ENCODE measurements around the gene ADAM23. TPM values are rescaled to one million over a fixed set of nuclear protein-coding genes. Genes with fewer than 3 reads are reported as not detected.
"Not testable (repeated sequence)": the region's sequence is repeated elsewhere in the genome, so short reads cannot be mapped to it uniquely, and the experiment has no call there.

ADAM23 gene, protein sequence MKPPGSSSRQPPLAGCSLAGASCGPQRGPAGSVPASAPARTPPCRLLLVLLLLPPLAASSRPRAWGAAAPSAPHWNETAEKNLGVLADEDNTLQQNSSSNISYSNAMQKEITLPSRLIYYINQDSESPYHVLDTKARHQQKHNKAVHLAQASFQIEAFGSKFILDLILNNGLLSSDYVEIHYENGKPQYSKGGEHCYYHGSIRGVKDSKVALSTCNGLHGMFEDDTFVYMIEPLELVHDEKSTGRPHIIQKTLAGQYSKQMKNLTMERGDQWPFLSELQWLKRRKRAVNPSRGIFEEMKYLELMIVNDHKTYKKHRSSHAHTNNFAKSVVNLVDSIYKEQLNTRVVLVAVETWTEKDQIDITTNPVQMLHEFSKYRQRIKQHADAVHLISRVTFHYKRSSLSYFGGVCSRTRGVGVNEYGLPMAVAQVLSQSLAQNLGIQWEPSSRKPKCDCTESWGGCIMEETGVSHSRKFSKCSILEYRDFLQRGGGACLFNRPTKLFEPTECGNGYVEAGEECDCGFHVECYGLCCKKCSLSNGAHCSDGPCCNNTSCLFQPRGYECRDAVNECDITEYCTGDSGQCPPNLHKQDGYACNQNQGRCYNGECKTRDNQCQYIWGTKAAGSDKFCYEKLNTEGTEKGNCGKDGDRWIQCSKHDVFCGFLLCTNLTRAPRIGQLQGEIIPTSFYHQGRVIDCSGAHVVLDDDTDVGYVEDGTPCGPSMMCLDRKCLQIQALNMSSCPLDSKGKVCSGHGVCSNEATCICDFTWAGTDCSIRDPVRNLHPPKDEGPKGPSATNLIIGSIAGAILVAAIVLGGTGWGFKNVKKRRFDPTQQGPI
- total RNA-seq (ENCODE audit: insufficient read depth, low replicate concordance) = 3.4 TPM

- peak; percentile 56 for DNase-seq (ENCODE audit: low spot score)
These were observed at the start of gene ADAM23 for GRCh38 chr2:206442833-206443734. TSS of gene ADAM23 (plus strand) at chr2:206443532. CDS start at chr2:206443867, 335 bp downstream.

DNA sequence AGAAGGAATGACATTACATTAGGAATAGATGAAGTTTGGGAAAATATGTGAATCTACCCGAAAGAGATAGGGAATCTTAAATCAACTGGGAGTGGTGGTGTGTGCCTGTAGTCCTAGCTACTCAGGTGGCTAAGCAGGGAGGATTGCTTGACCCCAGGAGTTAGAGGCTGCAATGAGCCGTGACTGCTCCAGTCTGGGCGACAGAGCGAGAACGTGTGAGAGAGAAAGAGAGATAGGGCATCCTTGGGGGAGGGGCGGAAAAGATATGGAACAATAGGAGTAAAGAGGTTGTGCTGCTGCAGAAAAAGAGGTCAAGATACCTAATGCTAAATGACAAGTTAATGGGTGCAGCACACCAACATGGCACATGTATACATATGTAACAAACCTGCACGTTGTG is 47.1 kb upstream of the ADAM23 start:
- no peak for DNase-seq (ENCODE audit: low spot score)

DNA sequence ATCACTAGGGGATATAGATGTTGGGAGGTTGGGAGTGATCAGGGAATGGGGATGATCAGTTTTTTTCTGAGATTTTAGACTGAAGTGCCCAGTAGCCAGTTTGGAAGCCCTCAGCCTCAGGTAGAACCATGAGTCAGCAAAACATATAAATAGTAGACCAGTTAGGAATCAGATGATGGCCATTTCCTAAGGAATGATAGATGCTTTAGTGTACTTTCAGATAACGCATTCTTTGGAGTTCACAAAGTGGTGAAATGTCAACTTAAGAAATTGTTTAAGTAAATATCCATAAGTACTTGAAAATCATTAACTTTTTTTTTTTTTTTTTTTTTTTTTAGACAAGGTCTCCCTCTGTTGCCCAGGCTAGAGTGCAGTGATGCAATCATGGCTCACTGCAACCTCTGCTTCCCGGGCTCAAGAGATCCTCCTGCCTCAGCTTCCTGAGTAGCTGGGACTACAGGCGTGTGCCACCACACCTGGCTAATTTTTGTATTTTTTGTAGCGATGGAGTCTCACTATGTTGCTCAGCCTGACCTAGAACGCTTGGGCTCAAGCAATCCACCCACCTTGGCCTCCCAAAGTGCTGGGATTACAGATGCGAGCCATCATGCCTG is 40.3 kb upstream of the ADAM23 start:
- not testable (repeated sequence) for DNase-seq (ENCODE audit: low spot score)

DNA sequence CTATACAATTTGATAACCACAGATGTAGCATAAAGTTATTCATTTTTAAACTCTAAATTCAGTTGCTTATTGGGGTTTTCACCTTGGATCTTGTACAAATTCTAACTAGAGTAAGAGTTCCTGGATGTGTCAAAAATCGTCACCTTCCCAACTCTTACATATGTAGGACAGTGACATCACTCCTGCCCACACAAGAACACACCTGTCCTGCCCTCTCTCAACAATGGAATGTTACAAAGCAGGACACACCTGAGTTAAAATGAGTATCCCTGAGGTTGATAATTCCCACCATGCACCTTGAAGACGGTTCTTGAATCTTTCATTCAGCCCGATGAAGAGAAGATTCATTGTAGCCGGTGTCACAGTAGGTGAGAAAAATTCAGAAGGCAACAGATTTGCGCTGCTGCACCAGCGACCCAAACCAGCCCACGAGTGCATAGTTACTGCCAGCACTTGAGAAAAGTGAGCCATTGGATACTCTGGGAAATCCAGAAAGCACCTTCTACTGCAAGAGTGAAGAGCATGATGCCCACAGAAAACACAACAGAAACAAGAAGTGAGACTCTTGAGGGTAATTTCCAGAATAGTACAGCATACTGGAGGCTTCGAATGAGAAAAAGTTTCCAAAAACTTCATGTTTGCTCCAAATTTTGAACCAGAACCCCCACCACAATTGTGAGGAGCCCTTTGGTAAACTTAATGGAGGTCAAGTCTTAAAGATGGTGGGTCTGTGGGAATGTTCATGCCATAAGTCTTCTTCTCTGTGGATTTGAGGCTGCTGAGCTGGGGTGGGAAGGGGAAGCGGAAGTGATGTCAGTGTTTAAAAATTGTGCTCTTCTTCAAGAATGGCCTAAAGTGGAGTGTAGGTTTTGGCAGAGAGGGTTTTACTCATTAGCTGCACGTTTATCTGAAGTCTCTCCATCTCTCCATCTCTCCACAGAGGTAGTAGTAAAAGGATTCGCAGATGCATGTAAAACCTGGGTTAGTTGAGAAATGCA is 34.7 kb upstream of the ADAM23 start:
- DNase-seq (ENCODE audit: low spot score) = no peak

DNA sequence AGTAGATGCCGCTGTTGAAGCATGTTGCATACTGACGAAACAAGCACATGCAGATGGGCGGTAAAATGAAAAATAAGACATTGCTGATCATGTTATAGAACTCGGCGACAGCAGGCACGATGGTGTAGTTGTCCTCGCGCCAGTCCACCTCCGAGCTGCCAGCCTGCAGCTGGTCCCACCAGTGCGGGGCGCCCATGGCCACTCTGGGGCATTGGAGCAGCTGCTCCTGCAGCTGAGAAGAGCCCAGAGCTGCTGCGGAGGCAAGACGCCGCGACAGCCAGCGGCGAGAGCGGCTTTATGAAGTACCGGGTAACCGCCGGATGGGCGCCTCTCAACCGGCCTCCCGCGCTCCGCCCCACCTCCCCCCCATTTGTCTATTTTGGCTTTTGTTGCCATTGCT is 32.6 kb upstream of the ADAM23 start:
- no peak for DNase-seq (ENCODE audit: low spot score)

GRCh38 chr2:206415618-206416243 is 27.6 kb upstream of the ADAM23 start:
- DNase-seq (ENCODE audit: low spot score) = no peak

GRCh38 chr2:206418968-206419367 is 24.4 kb upstream of the ADAM23 start:
- no peak for DNase-seq (ENCODE audit: low spot score)

GRCh38 chr2:206420721-206421120 is 22.6 kb upstream of the ADAM23 start:
- DNase-seq (ENCODE audit: low spot score) = no peak

DNA sequence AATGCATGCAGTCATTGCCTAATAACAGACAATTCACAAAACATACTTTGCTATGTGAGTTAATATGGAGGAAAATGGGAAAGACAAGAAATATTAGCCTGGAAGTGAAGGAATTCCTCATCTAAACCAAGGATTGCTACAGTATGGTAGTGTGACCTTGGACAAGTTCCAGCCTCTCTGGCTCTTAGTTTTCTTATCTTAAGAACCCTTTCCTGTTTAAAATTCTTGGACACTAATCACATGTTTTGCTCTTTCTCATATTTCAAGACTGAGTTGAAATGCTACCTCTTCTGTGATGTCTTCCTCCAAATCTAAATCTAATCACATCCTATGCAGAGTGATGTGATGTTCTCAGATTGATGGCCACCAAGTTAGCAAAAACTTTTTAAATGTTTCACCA is 20.8 kb upstream of the ADAM23 start:
- peak; percentile 63 for DNase-seq (ENCODE audit: low spot score)

- no peak for DNase-seq (ENCODE audit: low spot score)
These were observed 20.2 kb upstream of the ADAM23 start for GRCh38 chr2:206423147-206423546.

DNA sequence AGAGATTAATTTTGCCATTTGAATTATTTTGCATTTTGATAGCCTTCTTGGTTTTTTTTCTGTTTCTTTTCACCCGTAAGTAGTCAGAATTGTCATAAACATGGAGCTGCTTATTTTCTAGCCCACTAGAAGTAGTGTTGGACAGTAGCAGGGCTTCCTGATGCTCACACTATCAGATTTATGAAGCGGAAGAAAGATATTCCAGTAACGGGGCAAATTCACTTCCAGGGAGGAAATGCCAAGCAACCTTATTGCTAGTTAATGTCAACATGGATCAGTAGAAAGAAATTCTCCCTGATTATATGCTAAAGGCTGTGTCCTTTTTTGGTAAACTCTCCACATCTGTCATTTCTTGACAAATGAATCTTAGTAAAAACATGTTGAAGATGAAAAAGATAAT is 19.2 kb upstream of the ADAM23 start:
- peak; percentile 44 for DNase-seq (ENCODE audit: low spot score)

DNA sequence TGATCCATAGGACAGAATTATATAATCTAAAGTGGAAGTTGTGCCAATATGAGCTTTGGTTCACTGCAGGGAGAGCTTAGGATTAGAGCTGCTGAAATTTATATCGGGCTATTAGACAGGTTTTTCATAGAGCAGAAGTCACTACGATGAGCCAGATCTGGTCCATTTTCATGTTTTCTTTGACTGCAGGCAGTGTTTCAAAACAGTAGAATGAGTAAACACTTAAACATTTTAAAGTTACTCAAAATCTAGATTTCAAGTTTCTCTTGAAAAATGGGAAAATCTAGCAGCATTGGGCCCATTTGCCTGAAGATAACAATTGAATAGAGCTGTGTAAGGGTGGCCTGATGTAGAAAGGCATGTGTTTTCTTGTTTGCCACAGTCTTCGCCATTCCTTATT is 14.5 kb upstream of the ADAM23 start:
- peak; percentile 25 for DNase-seq (ENCODE audit: low spot score)

DNA sequence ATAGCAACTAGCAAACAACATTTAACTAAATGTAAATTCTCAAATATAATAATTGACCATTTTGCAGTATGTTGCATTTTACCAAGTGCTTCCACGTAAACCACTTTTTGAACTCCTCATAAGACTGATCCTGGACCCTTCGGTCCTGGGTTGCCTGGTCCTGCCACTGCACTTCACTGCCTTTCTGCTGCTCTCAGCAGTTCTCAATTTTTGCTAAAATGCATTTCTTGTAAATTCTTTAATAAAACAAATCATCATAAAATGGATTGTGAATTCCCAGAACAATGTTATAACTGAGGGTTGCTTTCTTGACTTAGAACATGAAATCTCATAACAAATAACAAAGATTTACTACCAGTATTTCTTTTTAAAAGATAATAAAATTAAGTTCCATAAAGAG is 12.9 kb upstream of the ADAM23 start:
- no peak for DNase-seq (ENCODE audit: low spot score)

GRCh38 chr2:206431439-206431838 is 11.9 kb upstream of the ADAM23 start:
- no peak for DNase-seq (ENCODE audit: low spot score)

- peak; percentile 53 for DNase-seq (ENCODE audit: low spot score)
These were observed 10.9 kb upstream of the ADAM23 start for GRCh38 chr2:206432193-206433082.

DNA sequence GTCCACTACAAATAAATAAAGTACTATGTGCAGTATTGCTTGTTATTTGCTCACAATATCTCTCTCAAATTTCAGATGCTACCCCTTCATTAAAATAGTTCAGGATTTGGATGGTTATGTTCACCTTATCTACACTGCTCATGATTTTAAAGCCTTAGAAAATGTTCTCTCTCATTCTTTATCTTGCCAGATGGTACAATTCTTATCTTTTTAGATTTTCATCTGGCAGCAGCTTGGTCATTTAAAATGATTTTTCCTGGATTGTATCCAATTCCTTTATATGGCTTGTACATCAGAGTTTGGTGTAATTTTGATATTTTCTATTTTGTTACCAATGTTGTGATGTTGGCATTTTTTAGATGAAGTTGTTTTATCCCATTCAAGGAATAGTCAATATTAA is 10.1 kb upstream of the ADAM23 start:
- DNase-seq (ENCODE audit: low spot score) = peak; percentile 52

- no peak for DNase-seq (ENCODE audit: low spot score)
These were observed 9.6 kb upstream of the ADAM23 start for GRCh38 chr2:206433686-206434085.

- DNase-seq (ENCODE audit: low spot score) = peak; percentile 67
These were observed 7.6 kb upstream of the ADAM23 start for GRCh38 chr2:206435742-206436141.

All from umbilical cord (tissue), 2 donors.